GM19023 (cell line): ENCODE results near the gene CSTF2.
"Not testable (repeated sequence)": the region's sequence is repeated elsewhere in the genome, so short reads cannot be mapped to it uniquely, and the experiment has no call there.

Source experiments
- ATAC-seq: cut with Tn5 transposase; IDR thresholded peaks from one replicate; pipeline ENCODE4 v1.9.1; 2021; ENCODE audit warnings: mild to moderate bottlenecking, moderate library complexity; ENCODE audit not compliant: unreplicated experiment

The CSTF2 gene, protein sequence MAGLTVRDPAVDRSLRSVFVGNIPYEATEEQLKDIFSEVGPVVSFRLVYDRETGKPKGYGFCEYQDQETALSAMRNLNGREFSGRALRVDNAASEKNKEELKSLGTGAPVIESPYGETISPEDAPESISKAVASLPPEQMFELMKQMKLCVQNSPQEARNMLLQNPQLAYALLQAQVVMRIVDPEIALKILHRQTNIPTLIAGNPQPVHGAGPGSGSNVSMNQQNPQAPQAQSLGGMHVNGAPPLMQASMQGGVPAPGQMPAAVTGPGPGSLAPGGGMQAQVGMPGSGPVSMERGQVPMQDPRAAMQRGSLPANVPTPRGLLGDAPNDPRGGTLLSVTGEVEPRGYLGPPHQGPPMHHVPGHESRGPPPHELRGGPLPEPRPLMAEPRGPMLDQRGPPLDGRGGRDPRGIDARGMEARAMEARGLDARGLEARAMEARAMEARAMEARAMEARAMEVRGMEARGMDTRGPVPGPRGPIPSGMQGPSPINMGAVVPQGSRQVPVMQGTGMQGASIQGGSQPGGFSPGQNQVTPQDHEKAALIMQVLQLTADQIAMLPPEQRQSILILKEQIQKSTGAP

DNA sequence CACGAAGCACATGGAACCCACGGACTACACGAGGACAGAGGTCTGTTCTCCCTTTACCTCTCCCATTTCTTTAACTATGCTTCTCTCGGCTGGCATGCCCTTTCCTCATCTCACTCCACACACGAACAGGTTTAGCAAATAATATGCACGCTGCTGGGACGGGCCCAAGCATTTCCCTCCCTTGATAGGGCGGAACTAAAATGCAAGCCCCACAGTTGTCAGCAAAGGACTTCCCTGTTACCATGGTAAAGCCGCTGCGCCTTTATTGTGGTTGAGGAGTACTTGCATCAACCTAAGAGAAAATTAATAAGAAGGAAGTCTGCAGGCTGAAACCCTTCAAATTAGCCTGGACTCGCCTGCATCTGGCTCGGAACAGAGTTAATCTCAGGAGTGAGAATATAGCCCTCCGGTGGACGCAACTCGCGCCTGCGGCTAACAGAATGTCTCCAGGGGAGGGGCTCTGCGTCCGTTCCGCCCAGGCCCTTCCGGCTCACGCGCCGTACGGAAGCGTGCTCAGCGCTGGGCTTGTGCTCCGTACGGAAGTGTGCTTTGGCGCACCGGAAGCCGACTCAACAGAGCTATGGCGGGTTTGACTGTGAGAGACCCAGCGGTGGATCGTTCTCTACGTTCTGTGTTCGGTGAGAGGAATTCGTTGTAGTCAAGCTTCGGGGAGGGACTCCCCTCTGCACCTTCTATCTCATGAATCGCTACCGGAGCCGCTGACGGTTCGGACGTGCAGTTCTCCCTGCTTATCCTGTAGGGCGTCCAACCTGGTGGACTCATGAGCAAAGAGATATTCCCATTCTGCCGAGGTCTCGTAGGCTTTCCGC, at the start of gene CSTF2:
TSS of gene CSTF2 (plus strand) at position 555 of the 830 bp plus-strand sequence. CDS start at position 581, 26 bp downstream.
- ATAC-seq: peak; percentile 99

DNA sequence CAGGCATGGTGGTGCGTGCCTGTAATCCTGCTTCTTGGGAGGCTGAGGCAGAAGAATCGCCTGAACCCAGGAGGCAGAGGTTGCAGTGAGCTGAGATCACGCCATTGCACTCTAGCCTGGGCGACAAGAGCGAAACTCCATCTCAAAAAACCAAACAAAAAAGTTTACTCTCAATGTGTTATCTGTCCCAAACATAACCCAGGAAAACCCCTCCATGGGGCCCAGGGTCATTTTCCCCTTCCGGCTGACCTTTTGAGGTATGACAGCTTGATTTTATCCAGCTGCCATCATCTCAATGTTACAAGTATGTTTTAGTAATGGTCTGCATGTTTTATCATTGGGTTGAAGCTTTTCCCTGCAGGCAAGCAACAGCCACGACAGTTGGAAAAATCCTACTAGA, 23.8 kb upstream of the CSTF2 start:
- not testable (repeated sequence) for ATAC-seq

DNA sequence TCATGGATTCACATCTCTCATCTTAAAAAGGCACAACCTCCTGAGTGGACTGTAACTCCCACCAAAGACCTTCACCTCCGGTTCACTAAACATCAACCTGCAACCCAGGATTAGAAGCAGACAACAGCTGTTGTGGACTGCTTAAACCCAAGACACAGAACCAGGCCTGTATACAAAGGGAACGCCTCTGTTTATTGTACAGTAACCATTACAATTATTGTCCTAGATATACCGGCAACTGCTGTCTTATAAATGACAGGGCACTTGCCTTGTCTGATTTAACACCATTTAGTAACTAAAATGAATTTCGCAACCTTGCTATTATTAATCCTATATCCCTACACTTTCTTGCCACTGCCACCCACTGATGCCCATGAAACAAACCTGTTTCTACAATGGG, 22.8 kb upstream of the CSTF2 start:
- no peak for ATAC-seq

DNA sequence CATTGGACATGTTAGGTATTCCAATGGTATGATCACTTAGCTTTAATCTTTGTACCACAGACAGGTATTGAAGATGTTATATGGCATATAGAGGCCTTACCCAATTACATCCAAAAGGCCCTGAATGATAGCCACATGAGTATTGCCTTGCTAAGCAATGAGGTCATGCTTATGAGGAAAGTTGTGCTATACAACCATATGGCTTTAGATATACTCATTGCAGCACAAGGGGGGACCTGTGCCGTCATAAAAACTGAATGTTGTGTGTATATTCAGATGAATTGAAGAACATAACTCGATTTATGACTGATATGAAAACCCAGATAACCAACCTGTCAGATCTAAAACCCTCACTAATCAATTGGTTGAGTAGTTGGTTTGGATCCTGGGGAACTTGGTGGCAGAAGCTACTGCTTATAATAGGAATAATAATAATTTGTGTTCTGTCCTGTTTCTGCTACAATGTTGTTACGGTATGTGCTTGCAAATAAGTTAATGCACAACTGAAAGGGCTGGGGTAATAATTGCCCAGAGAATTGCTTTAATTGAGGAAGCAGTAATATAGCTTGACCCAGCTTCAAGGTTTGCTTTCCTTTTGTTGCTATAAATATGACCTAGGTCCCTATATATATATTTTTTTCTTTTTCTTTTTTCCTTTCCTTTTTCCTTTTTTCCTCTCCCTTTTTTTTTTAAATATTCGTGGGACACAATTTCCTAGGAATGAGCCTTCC, 21.5 kb upstream of the CSTF2 start:
- no peak for ATAC-seq

DNA sequence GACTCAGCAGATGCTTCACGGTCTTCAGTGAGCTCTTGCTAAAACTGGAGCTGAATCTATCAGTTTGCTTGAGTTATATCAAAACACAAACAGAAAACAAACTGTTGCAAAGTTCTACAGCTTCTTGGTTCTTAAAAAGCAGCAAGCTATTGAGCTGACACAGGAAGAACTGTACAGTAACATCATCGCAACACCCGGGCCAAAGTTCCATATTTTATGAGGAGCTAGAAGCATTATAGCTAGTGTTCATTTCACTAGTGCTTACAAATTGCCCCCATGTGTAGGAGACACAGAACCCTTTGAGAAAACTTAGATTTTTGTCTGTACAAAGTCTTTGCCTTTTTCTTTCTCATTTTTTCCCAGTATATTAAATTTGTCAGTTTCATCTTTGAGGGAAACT, 17.3 kb upstream of the CSTF2 start:
- no peak for ATAC-seq

DNA sequence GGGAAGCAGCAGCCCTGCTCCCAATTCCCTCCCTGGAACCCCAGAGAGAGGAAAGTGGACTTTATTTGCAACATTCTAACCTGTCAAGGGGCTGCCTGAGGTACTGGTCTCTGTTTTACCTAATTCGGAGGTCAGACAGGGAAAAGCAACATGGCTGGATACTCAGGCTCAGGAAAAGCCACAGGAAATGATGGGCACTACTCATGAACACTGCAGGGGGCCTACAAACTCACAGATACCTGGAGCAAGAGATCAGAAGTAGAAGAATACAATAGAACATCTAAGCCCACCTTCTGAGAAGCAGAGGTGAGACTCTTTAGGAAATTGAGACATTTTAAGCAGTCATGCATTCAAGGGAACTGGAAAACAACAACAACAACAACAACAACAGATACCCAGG, 15.4 kb upstream of the CSTF2 start:
- ATAC-seq: no peak

DNA sequence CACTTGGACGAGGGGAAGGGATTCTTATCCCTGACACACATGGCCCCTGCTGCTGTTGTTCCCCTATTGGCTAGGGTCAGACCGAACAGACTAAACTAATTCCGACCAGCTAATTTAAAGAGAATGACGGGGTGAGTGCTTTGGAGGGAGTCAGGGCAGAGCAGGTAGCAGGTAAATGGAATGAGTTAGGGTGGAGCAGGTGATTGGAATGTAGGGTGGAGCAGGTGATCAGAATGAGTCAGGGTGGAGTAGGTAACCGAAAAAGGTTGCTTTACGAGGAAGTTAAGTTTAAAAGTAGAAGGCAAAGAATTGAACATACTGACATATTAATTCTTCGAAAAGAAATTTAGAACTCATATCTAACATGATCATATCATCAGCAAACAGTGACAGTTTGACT, 11.9 kb upstream of the CSTF2 start:
- ATAC-seq: not testable (repeated sequence)

DNA sequence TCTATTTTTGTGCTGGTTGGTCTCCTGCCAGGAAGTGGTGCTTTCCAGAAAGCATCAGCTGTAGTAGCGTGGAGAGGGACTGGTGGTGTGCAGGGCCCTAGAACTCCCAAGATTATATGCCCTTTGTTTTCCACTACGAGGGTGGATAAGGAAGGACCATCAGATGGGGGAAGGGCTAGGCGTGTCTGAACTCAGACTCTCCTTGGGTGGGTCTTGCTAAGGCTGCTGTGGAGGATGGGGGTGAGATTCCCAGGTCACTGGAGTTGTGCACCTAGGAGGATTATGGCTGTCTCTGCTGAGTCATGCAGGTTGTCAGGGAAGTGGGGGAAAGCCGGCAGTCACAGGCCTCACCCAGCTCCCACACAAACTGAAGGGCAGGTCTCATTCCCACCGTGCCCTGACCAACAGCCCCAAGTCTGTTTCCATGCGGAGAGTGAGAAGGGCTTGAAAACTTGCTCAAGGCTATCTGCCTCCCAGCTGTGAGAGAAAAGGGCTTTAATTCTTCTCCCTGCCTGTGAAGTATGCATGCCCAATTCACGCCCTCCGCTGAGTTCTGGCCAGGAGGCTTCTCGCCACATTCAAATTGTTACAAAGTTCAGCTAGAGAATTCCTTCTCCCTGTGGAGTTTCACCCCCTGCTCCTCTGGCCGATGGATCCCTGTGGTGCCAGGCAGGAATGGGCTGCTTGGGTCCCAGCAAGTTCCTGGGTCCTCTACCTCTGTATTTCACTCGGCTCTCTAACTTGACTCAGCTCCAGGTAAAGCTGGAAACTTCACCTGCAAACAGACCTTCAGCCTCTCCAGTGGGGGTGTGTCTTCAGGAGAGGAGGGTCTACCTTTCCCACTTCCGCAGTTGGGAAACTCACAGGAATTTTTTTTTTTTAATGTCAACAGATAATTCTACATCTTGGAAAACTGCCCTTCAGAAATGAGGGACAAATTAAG, 7.7 kb upstream of the CSTF2 start:
- no peak for ATAC-seq

DNA sequence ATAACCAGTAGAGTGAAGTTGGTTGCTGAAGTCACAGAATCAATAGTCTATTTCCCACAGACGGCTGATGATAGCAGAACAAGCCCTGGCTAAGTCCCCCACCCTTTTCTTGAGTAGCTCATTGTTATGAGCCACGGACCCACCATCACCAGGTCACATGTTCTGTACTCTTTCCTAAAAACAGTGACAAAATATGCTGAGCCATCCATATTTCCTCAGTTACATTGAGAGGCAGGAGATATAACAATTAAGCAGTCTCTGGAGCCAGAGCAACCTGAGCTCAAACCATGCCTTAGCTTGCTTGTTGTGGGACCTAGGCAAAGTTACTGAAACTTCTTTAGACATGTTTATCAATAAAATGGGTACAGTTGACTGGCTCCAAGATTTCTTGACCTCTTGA, 2.9 kb upstream of the CSTF2 start:
- no peak for ATAC-seq

DNA sequence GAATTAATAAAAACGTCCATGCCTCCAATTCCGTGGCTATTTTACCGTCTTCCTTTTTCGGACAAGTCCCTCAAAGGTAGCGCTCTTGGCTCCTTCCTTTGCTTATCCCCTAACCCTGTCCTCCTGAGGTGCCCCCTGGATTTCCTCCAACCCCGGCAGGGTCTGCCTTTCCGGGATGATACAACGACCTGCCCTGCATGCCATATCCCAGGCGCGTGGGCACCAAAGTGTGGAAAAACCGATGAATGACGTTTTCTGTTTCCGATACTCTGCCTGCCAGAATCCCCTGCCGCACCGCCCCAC, 706 bp upstream of the CSTF2 start:
- ATAC-seq: no peak

DNA sequence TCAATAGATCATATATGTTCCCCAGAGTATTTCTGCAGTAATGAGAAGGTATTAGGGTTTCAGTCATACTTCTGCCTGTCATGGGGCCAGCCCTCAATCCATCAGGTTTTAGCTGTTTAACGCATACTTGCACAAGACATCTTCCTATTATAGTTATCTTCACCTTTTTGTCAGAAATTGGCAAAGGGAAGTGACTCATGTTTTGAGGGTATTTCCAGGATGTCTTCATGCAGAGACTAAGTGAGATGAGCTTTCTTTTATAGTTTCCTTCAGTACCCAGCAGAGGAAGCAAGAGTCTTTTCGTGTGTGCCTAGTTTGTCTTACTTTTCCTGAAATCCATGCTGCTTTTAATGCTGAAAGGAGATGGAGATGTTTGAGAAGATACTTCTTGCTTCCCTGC, 9.5 kb downstream of the CSTF2 start:
- ATAC-seq: peak; percentile 66

DNA sequence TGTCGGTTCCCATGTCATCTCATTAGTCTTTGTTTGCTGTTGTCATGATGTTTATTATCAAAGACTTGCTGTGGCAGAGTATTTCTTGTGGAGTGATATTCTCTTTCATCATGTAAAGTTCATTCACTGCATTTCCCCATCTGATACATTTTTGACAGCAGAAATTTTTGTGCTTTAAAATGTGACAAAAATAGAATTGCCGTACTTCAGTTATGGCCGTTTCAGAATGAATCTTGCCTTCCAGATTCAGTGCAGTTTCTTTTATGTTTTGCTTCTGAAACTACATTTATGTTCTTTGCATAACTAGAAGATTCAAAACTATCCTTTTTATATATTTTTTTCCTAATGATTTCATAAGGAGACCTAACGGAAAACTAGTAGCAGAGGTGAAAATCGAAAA, 10.0 kb downstream of the CSTF2 start:
- ATAC-seq: peak; percentile 22

DNA sequence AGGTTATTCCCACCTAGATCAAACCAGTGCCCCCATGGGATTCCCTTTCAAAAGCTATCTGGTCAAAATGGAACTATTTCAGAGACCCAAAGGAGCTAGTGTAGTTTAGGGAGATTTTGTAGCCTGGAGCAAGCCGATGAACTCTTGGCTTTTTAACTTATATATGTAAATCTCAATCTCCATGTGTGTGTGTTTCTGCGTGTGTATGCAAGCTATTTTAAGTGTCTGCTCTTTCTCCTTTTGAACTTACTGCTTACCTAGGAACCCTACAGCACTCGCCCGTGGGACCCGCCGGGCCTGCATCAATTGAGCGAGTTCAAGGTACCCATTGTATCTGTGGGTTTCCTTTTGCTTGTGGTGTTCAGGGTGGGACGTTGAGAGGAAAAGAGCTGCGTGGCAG, 10.4 kb downstream of the CSTF2 start:
- ATAC-seq: peak; percentile 53

DNA sequence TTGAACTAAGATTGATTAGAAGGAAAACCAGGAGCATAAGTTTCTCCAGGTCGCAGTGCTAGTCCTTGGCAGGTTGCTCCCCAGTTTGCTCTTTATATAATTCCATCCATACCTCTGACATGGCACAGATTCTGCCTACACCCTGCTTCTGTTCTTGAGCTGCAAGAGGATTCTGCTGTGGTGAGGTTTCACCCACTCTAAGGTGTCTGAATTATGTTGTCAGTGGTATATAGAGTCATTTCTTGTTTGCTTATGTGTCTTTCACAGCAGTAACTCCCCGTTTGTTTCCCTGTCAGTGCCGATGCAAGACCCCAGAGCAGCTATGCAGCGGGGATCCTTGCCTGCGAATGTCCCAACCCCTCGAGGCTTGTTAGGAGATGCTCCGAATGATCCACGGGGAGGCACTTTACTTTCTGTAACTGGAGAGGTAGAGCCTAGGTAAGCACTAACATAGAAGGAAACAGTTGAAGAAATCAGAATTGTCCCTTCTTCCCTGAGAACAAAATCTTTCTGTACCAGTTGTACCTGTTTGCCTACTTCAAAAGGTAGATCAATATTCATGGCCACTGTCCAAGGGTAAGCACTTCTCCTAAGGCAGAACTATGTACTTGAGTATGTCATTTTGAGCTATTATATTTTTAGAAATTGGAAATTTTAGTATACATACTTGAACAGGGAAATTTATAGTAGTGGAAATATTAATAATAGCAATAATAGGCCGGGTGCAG, 11.2 kb downstream of the CSTF2 start:
- ATAC-seq: no peak

DNA sequence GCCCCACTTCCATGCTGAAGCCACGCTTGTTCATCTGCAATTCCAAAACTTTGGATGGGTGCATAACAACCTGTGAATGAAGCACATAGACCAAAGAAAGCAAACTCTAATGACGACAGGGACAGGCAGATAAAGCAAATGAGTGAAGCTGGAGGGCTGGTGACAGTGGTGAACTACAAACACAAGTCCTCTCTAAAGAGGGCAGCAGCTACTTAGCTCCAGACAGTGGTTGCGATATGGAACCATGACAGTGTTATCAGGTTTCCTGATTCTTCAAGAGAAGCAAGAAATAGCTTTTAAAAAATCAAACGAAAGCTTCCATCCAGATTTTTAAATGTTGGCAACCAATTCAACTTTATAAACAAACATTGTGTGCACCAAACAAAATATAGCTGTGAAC, 30.1 kb downstream of the CSTF2 start:
- no peak for ATAC-seq

DNA sequence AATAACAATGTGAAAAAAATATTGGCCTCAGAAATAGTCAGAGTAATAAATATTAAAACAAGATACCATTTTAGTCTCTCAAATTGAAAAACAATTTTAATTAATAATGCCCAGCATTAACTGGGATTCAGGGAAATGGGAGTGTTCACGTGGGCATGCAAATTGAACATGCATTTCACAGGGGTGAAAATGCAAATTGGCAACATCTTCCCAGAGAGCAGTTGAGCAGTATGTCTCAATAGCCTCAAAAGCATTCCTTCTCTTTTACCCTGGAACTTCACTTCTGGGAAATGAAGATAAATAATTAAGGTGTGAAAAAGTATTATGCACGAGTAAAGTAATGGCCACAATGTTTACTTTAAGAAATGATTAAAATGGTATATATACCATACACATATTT, 32.6 kb downstream of the CSTF2 start:
- ATAC-seq: no peak

DNA sequence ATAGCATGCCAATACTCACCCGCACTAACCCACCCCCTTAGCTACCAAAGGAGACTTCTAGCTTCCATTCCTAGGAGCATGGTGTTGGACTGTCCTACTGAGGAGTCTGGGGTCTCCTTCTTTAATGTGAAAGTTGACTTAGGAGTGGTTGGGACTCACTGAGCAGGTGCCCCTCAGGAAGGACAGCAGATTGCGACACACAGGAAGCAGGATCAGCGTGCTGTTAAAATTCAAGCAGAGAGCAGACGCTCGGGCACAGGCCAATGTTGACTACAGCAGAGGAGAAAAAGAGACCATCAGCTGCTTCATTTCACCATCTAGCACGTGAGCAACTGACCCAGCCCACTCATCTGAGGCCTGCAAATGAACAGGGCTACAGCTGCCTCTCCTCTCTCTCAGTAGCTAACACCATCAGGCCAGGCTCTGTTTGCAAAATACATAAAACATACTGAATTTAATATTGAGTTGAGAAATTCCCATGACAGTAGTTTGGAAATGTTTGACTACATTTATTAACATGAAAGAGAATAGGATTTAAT, 43.2 kb downstream of the CSTF2 start:
- ATAC-seq: no peak

DNA sequence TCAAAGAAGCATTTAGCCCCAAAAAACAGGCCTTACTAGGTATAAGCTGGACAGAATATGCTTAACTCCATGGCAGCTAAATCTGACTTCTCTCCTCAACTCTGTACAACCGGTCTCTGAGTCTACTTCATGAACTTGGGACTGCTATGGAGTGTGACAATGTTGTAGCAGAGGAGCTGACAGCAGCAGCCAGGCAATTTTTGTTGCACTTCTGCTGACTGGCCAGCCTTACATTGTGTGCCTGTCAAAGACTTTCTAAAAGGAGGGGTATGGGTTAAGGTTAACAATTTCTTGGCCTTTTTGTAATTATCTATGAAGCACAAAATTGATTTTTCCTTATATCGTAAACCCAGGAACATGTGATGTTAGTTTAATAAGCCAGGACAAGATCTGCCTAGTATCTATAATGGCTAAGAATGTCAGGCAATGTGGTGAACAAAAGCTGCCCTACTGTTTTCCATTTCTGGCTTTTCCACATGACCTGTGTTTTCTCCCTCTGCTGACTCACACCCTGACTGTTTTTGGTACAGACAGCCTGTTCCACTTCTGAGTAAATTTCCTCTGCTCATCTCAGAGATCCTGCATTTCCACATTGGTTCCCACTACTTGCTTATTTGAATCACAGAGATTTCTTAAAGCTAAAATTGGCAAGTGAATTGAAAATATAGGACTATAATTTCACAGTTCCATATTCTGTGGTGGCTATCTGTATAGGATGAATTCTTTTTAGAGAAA, 44.6 kb downstream of the CSTF2 start:
- ATAC-seq: no peak

DNA sequence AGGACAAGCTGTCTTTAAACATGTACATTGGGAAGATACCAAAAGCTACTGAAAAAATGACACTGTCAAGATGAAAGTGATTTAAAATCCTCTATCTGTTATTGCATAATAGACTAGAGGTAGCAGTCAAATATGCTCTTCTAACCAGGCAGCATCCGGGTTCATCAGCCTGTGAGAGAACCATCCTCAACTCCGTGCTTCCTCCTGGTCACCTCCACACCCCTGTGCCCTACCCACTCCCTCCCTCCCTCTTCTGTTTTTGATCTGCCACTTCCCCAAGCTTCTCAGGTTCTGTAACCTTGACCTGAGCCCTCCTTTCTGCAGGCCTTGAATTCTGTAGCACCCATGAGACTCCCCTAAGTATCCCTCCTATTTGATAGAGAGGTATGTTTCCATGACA, 48.1 kb downstream of the CSTF2 start:
- ATAC-seq: no peak
